IMR-90 (cell line): Measurements from ENCODE around the gene TRPC4AP. TPM values are rescaled to one million over a fixed set of nuclear protein-coding genes. Genes with fewer than 3 reads are reported as not detected.

Experiments
- ATAC-seq: fragments of 200-7000 bp; cut with Tn5 transposase; 2 replicates; pipeline ENCODE4 v1.9.1; 2020; ENCODE audit warnings: low read depth, mild to moderate bottlenecking, moderate library complexity
- BruUV-seq: library from RNA; stranded (reverse); fragments of 400-500 nt; replicated peaks from 2 replicates; lab custom pipeline; 2021; lab: Mats Ljungman, UMichigan
- CTCF ChIA-PET: fragments of 300-600 bp; formaldehyde crosslinking; extraction: SDS; loops from one replicate; lab custom pipeline; 2021; ENCODE audit warnings: antibody characterized with exemption; lab: Yijun Ruan, JAX
- POLR2A ChIA-PET: fragments of 300-600 bp; sonication (Branson Sonifier 250); formaldehyde crosslinking; loops from one replicate; lab custom pipeline; 2022; ENCODE audit warnings: antibody characterized with exemption; ENCODE audit not compliant: unreplicated experiment; lab: Charles Lee
- DNase-seq: peaks from one replicate; pipeline ENCODE4 v3.0.0; 2013
- H2AFZ ChIP-seq: replicated peaks from 2 replicates; pipeline ENCODE3; 2013; ENCODE audit warnings: low read length, mild to moderate bottlenecking; ENCODE audit not compliant: poor library complexity
- H2AK5ac ChIP-seq: 2 replicates; pipeline ENCODE4 v1.6.1; 2013; ENCODE audit warnings: low read depth, low read length, inconsistent platforms
- H2AK9ac ChIP-seq: replicated peaks from 2 replicates; pipeline ENCODE3; 2013; ENCODE audit warnings: mild to moderate bottlenecking, low read depth, low read length, moderate library complexity; ENCODE audit not compliant: poor library complexity
- H2BK120ac ChIP-seq: 2 replicates; pipeline ENCODE4 v1.6.1; 2013; ENCODE audit warnings: low read depth, low read length, inconsistent platforms
- H2BK15ac ChIP-seq: 3 replicates; pipeline ENCODE4 v1.6.1; 2013; ENCODE audit warnings: low read depth, low read length, inconsistent platforms
- H2BK20ac ChIP-seq: 2 replicates; pipeline ENCODE4 v1.6.1; 2013; ENCODE audit warnings: low read depth, mild to moderate bottlenecking, inconsistent platforms, low read length, moderate library complexity
- H2BK5ac ChIP-seq: 2 replicates; pipeline ENCODE4 v1.6.1; 2013; ENCODE audit warnings: mild to moderate bottlenecking, low read depth, low read length, inconsistent platforms; ENCODE audit not compliant: poor library complexity, severe bottlenecking
- H3K14ac ChIP-seq: replicated peaks from 2 replicates; pipeline ENCODE4 v1.6.1; 2013; ENCODE audit warnings: low read depth, low read length, inconsistent platforms
- H3K18ac ChIP-seq: 2 replicates; pipeline ENCODE4 v1.6.1; 2013; ENCODE audit warnings: low read depth, low read length, control low read depth
- H3K23ac ChIP-seq: 2 replicates; pipeline ENCODE4 v1.6.1; 2013; ENCODE audit warnings: low read depth, low read length, inconsistent platforms
- H3K27ac ChIP-seq: 2 replicates; pipeline ENCODE4 v1.5.1; 2013; ENCODE audit warnings: mild to moderate bottlenecking, control low read depth, low read length; ENCODE audit not compliant: insufficient read depth
- H3K27me3 ChIP-seq: 2 replicates; pipeline ENCODE4 v1.6.1; 2013; ENCODE audit warnings: low read length; ENCODE audit not compliant: control insufficient read depth, insufficient read depth
- H3K36me3 ChIP-seq: 2 replicates; pipeline ENCODE4 v1.6.1; 2013; ENCODE audit warnings: low read length, mixed read lengths; ENCODE audit not compliant: control insufficient read depth, insufficient read depth
- H3K4ac ChIP-seq: 2 replicates; pipeline ENCODE4 v1.6.1; 2013; ENCODE audit warnings: low read depth, low read length, inconsistent platforms
- H3K4me1 ChIP-seq: 2 replicates; pipeline ENCODE4 v1.6.1; 2013; ENCODE audit warnings: low read length, mixed read lengths; ENCODE audit not compliant: control insufficient read depth, insufficient read depth
- H3K4me2 ChIP-seq: 2 replicates; pipeline ENCODE4 v1.6.1; 2013; ENCODE audit warnings: low read depth, mild to moderate bottlenecking, control low read depth, low read length, moderate library complexity
- H3K4me3 ChIP-seq: 2 replicates; pipeline ENCODE4 v1.5.1; 2013; ENCODE audit warnings: low read depth, mild to moderate bottlenecking, control low read depth, low read length, moderate library complexity; ENCODE audit not compliant: insufficient read depth
- H3K56ac ChIP-seq: 2 replicates; pipeline ENCODE4 v1.6.1; 2013; ENCODE audit warnings: low read length, inconsistent platforms; ENCODE audit not compliant: insufficient read depth; ENCODE audit errors: extremely low read depth
- H3K79me1 ChIP-seq, 2 experiments: 2 replicates each; pipeline ENCODE4 v1.6.1; 2013; ENCODE audit warnings: low read length in 2 of 2, inconsistent platforms in 1 of 2, low read depth in 1 of 2
- H3K9ac ChIP-seq: 2 replicates; pipeline ENCODE4 v1.6.1; 2013; ENCODE audit warnings: low read depth, low read length, control low read depth
- H3K9me1 ChIP-seq: 2 replicates; pipeline ENCODE4 v1.6.1; 2013; ENCODE audit warnings: low read length, inconsistent platforms; ENCODE audit not compliant: insufficient read depth
- H3K9me3 ChIP-seq: 2 replicates; pipeline ENCODE4 v1.6.1; 2013; ENCODE audit warnings: low read length; ENCODE audit not compliant: control insufficient read depth, insufficient read depth
- H4K20me1 ChIP-seq: 2 replicates; pipeline ENCODE4 v1.6.1; 2013; ENCODE audit warnings: low read length, inconsistent platforms; ENCODE audit not compliant: insufficient read depth
- H4K5ac ChIP-seq: 2 replicates; pipeline ENCODE4 v1.6.1; 2013; ENCODE audit warnings: mild to moderate bottlenecking, low read depth, low read length, control low read depth
- H4K8ac ChIP-seq, 2 experiments: 2 replicates each; pipeline ENCODE4 v1.6.1; 2013; ENCODE audit warnings: low read depth in 2 of 2, low read length in 2 of 2, control low read depth in 1 of 2, inconsistent platforms in 1 of 2
- H4K91ac ChIP-seq: 2 replicates; pipeline ENCODE4 v1.6.1; 2013; ENCODE audit warnings: low read depth, low read length, inconsistent platforms; ENCODE audit not compliant: insufficient read depth
- MAZ ChIP-seq: IDR thresholded peaks from 2 replicates; pipeline ENCODE4 v1.6.1; 2012; ENCODE audit warnings: low read depth, mild to moderate bottlenecking, low read length, improper control_type of control experiment, moderate library complexity, borderline replicate concordance
- RAD21 ChIP-seq: IDR thresholded peaks from 2 replicates; pipeline ENCODE4 v1.6.1; 2012; ENCODE audit warnings: low read length, improper control_type of control experiment
- WGBS, 2 experiments: methylation state at CpG; one replicate each; pipeline versions ENCODE4 v1.1.5 to v1.1.7; 2013; ENCODE audit warnings: missing lambda C conversion rate in 2 of 2; ENCODE audit not compliant: insufficient read length in 1 of 2; ENCODE audit errors: extremely low coverage in 2 of 2; 5-methylcytosine and 5-hydroxymethylcytosine counted together
- dilution Hi-C: fragments of 300-500 bp; cut with HindIII; formaldehyde crosslinking; loops from one replicate; pipeline ENCODE4 v1.14.3; 2018; ENCODE audit warnings: low sequenced_read_pairs; ENCODE audit not compliant: unreplicated experiment
- in situ Hi-C: fragments of 300-500 bp; cut with MboI; formaldehyde crosslinking; loops from 3 replicates; pipeline ENCODE4 v1.14.3; 2019; ENCODE audit warnings: low sequenced_read_pairs, inconsistent platforms, mixed read lengths
- intact Hi-C: fragments of 100-400 bp; cut with micrococcal nuclease; formaldehyde crosslinking; loops from 2 replicates; pipeline ENCODE4 v1.10.0; 2022
- polyA plus RNA-seq, 3 experiments: library from polyadenylated mRNA; depleted of rRNA; stranded (reverse); fragments of >200 nt; gene quantifications; 2 replicates each; pipeline ENCODE4 v1.2.3, GENCODE V29; 2012; ENCODE audit warnings: low replicate concordance in 1 of 3
- total RNA-seq: library from RNA; depleted of rRNA; stranded (reverse); fragments of >200 nt; gene quantifications from 2 replicates; pipeline ENCODE4 v1.2.3, GENCODE V29; 2012

The TRPC4AP gene
- total and polyA plus RNA-seq, 2 of the 4 experiments (the other 2 are of a cell fraction), result 41.0 to 81.0 TPM

GRCh38 chr20:34988191-34988540 lies 104.4 kb downstream of the TRPC4AP start:
- intact Hi-C loops, result no loop called here
- H3K4ac ChIP-seq, result no peak overlapping the region
- dilution Hi-C loops, result no loop called here
- H4K91ac ChIP-seq, result no peak overlapping the region
- no peak overlapping the region for H2BK120ac ChIP-seq
- H4K8ac ChIP-seq, result no peak overlapping the region
- no peak overlapping the region for H3K23ac ChIP-seq
- H3K27ac ChIP-seq, result no peak overlapping the region
- H3K4me2 ChIP-seq, result no peak overlapping the region
- H3K56ac ChIP-seq, result no peak overlapping the region
- no TSS peak for BruUV-seq
- TF ChIP-seq MAZ (no peak), RAD21 (0 out of 2 replicates have a peak, but pooled peaks have one; percentile 19)
- H2AK9ac ChIP-seq, result no peak overlapping the region
- H3K27me3 ChIP-seq, result peaks cover 27% of the 10 kb centered on the region
- H2BK15ac ChIP-seq, result no peak overlapping the region
- WGBS, 2 experiments, result 73% methylated on average over 10 of the region's 12 CpGs; no CpG with 5 or more reads in 1 of the 2 experiments
- H2BK5ac ChIP-seq, result no peak overlapping the region
- H2AK5ac ChIP-seq, result no peak overlapping the region
- H3K4me1 ChIP-seq, result no peaks in the 10 kb centered on the region
- CTCF ChIA-PET, result no interaction called here
- no peak overlapping the region; the same call in 1 of the 2 replicates for H3K14ac ChIP-seq
- H2AFZ ChIP-seq, result no peak overlapping the region
- H3K9ac ChIP-seq, result no peak overlapping the region
- in situ Hi-C loops, result no loop called here
- no peak overlapping the region for H4K5ac ChIP-seq
- H2BK20ac ChIP-seq, result no peak overlapping the region
- POLR2A ChIA-PET, result no interaction called here
- H3K9me1 ChIP-seq, result peaks cover 13% of the 10 kb centered on the region
- no peaks in the 10 kb centered on the region; a peak in 1 of 4 replicates for H3K79me1 ChIP-seq
- H3K18ac ChIP-seq, result no peak overlapping the region
- H3K4me3 ChIP-seq, result no peak overlapping the region
- DNase-seq (peak; percentile 10), ATAC-seq (no peak)
- H4K20me1 ChIP-seq, result peaks cover 4% of the 10 kb centered on the region
- H3K9me3 ChIP-seq, result no peaks in the 10 kb centered on the region
- peaks cover 5% of the 10 kb centered on the region; the same call in 1 of the 2 replicates for H3K36me3 ChIP-seq
